HG02981 (cell line): Measurements from ENCODE around the gene CC2D2A.

ENCODE experiments used
- ATAC-seq: cut with Tn5 transposase; IDR thresholded peaks from one replicate; pipeline ENCODE4 v1.9.1; 2021; ENCODE audit warnings: mild to moderate bottlenecking, moderate library complexity; ENCODE audit not compliant: unreplicated experiment

CC2D2A gene

DNA sequence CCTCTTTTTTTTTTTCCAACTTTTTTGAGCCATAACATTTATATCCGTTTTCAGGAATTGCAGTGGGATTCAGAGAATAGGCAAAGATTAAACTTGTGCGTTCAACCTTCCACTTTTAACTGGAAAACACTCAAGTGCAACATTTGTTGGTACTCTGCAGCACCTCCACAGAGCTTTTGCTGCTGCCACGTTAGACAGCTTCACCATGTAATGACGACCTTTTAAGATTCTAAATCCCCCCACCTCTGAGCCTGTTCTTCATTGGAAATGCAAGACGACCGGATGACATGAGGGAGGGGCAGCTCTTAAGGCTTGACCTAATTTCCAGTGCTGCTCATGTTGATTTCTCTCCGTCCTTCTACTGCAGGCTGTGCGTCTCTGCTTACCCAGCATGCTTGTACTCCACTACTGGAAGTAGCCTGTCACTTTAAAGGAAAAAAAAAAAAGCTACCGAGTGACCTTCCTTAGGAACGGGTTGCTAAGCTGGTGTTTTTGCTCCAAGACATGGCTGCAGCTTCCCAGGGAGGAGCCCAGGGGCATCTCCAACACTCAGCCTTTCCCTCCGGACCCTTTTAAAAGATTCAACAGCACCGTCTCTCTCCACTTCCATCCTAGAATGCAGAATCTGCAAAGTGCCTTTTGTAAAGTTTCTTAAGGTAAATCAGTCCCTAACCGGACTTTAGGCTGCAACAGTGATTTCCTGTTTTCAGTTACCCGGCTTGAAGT, at the start of gene CC2D2A:
TSS of gene CC2D2A (plus strand) at position 481 of the 726 bp plus-strand sequence. CDS start 6,051 bp downstream, outside the sequence.
- no peak for ATAC-seq

GRCh38 chr4:15420642-15421041, 49.0 kb upstream of the CC2D2A start:
- no peak for ATAC-seq

- no peak for ATAC-seq
Observed at GRCh38 chr4:15423285-15423711, 46.4 kb upstream of the CC2D2A start.

DNA sequence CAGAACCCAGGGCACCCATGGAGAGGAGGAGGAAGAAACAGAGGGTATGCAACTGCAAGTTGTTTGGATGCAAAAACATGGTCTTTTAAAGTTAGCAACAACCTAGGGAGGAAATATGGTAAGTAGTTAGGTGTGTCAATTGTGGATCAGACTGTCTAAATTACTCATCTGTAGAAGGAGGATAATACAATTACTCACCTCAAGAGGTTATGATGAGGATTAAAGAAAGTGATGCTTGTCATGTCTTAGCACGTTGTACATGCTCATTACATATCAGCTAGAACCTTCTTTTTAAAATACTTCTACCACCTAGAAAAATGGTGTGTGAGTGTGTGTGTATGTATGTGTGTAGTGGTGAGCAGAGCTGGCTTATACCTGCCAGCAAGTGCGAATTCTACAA, 44.2 kb upstream of the CC2D2A start:
- no peak for ATAC-seq

DNA sequence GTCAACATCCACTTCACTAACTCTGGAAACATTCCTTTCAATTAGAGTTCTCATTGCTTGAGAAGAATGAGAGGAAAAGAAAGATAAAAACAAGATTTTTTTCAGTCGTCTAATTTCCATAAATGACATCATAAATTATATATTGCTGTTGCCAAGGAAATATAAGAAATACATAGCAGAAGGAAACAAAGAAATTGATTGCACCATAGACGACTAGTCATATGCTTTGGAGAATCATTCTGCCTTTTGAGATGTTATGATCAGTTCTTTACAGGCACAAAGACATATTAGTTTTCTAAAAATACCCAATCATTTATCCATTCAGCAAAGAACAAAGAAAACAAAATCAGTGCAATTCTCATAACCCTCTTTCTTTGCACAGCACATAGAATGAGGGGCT, 42.5 kb upstream of the CC2D2A start:
- no peak for ATAC-seq

GRCh38 chr4:15427701-15428100, 42.0 kb upstream of the CC2D2A start, which contains the start of gene C1QTNF7:
TSS of gene C1QTNF7 (plus strand) at chr4:15428033. CDS start at chr4:15435744, 7,711 bp downstream.
- ATAC-seq = no peak

- ATAC-seq = no peak
Observed at GRCh38 chr4:15428611-15429010, 41.1 kb upstream of the CC2D2A start.

DNA sequence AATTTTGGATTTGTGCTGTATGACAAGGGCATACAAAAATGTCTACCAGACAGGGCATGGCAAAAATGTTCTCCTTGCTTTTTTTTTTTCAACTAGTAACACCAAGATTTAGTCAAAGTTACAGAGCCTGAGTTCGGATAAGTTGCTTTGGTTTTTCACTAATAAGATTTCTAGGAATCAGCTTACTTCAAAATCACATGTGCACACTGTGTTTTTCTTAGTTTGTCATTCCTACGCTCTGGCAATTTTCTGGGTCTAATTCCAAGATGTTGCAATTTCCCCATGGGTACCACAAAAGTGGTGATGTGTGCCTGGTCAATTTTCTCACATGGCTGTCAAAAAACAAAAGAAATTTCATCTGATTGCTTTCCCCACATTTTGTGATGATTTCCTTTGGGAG, 35.6 kb upstream of the CC2D2A start:
- no peak for ATAC-seq

GRCh38 chr4:15434676-15435075, 35.0 kb upstream of the CC2D2A start:
- ATAC-seq = no peak

- ATAC-seq = no peak
Observed at GRCh38 chr4:15436513-15436912, 33.2 kb upstream of the CC2D2A start.

GRCh38 chr4:15438939-15439524, 30.6 kb upstream of the CC2D2A start:
- ATAC-seq = no peak

- no peak for ATAC-seq
Observed at GRCh38 chr4:15443371-15444160, 26.1 kb upstream of the CC2D2A start.

DNA sequence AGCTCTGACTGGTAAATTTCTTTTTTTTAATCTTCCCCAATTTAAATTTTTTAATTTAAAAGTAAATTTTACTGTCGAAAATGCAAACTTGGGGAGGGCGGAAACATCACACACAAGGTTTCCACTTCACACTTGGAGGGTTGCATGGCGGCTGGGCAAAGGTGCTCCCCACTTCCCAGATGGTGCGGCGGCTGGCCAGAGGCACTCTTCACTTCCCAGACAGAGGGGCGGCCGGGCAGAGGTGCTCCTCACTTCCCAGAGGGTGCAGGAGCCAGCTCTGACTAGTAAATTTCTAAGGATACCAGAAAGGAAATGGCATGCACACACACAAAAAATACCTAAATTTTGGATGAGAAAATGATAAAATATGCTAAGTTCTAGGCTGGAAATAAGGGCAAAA, 25.4 kb upstream of the CC2D2A start:
- no peak for ATAC-seq

DNA sequence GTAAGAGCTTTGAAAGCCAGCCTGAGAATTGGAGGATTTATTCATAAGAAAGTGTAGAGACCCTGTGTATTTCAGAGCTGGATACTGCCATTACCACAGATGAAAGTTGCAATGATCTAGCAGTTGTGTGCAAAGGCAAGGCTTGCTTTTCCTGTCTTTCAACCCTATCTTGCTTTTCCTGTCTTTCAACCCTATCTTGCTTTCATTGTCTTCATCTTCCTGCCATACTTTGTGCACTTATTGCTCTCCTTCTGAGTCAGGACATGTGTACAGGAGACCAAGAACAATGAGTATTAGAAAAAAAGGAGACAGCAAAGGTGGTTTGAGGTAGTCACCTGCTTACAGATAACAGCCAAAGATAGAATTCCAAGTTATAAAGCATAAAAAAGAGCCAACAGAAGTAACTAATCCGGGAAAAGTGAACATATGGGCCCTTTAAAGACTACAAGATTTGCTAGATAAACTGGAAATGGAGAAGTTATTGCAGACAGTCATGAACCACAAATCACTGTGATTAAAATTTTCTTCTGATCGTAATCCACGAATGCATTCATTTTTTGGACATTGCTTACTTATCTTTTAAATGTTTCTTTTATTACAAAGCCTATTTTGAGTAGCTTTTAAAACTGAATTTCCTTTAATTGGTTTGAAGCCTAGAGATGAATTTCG, 24.7 kb upstream of the CC2D2A start:
- ATAC-seq = no peak

DNA sequence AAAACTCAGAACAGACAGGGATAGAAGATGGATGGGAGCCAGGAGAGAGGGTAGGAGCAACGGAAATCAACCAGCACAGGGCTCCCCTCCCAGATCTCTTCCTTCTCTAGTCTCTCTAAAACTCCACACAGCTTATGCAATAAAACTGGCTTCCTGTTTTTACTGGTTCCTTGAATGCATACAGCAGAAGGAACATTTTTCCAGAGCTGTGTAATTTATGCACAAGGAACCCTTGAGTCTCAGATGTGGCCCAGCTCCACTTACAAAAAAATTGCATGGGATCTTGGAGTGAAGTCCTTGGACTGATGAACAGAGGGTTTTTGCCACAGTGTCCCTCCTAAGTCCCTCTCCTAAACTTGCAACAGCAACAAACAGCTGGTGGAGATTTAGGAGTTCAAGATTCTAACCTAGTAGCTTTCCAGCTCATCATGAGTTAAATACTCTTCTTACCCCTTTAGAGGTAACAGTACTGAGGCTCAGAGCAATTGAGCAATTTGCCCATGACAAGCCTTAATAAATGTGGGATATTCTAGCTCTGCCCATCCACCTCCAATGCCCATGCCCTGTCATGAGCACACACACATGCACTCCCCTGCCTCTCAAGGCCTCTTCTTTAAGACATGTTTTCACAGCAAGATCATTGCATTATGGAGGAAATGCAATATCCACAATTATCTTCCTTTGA, 18.4 kb upstream of the CC2D2A start:
- no peak for ATAC-seq

DNA sequence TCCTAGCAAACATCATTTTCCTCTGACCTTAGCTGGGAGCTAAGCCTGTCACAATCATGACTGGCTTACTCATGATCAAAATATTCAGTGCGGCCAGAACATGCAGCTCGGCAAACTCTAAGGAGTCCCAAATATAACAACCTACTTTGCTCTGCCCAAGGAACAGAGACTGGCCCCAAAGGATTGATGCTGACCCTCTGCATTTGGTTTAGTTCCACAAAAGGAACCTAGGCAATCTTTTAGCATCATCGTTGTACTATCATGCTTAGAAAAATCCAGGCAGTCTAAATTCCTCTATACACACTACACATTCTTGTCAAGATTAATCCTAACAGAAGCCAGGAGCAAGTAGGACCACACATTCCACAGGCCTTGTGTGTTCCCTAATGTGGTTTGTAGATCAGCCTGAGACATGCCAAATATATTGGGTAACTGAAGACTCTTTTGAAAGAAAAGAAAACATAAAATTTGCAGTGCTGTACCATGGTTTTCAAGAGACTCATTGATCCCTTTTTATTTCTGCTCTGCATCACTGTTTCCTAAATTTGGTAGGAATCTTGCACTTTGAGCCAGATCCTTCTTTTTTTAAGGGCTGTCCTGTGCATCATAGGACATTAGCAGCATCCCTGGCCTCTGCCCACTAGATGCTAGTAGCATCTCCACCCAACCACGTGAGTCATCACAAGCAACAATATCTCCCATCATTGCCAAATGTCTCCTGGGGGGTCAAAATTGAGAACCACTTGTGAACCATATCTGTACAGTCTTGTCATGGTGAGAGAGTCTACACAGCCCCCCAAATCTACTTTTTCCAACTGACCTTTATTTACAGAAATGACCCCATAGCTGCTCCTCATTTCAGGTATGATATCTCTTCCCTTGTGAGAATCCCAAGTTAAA, 17.6 kb upstream of the CC2D2A start:
- ATAC-seq = no peak

- ATAC-seq = no peak
Observed at GRCh38 chr4:15455290-15455689, 14.4 kb upstream of the CC2D2A start.

GRCh38 chr4:15457406-15458201, 12.1 kb upstream of the CC2D2A start:
- peak; percentile 93 for ATAC-seq

GRCh38 chr4:15458616-15459015, 11.1 kb upstream of the CC2D2A start:
- ATAC-seq = no peak
